Measurements from ENCODE around the gene PLEKHA5.
"Not testable (repeated sequence)": the region's sequence is repeated elsewhere in the genome, so short reads cannot be mapped to it uniquely, and the experiment has no call there.

The PLEKHA5 gene

GRCh38 chr12:19129486-19130223, at the start of gene PLEKHA5:
PLEKHA5 (plus strand) TSS chr12:19129733; CDS start chr12:19129800, 67 bp downstream.
- DNase-seq (ENCODE audit: low read depth): peak; percentile 26

- DNase-seq (ENCODE audit: low read depth): no peak
These were observed 48.6 kb upstream of the PLEKHA5 start for GRCh38 chr12:19080918-19081317.

GRCh38 chr12:19082365-19082911, 47.1 kb upstream of the PLEKHA5 start:
- DNase-seq (ENCODE audit: low read depth): no peak

GRCh38 chr12:19084547-19084946, 45.0 kb upstream of the PLEKHA5 start:
- no peak for DNase-seq (ENCODE audit: low read depth)

- no peak for DNase-seq (ENCODE audit: low read depth)
These were observed 44.4 kb upstream of the PLEKHA5 start for GRCh38 chr12:19085090-19085489.

GRCh38 chr12:19088606-19089005, 40.9 kb upstream of the PLEKHA5 start:
- DNase-seq (ENCODE audit: low read depth): no peak

GRCh38 chr12:19092482-19092881, 37.1 kb upstream of the PLEKHA5 start:
- not testable (repeated sequence) for DNase-seq (ENCODE audit: low read depth)

GRCh38 chr12:19093218-19093617, 36.3 kb upstream of the PLEKHA5 start:
- no peak for DNase-seq (ENCODE audit: low read depth)

GRCh38 chr12:19095331-19095730, 34.2 kb upstream of the PLEKHA5 start:
- DNase-seq (ENCODE audit: low read depth): no peak

- no peak for DNase-seq (ENCODE audit: low read depth)
These were observed 33.6 kb upstream of the PLEKHA5 start for GRCh38 chr12:19095756-19096480.

- DNase-seq (ENCODE audit: low read depth): no peak
These were observed 24.1 kb upstream of the PLEKHA5 start for GRCh38 chr12:19105463-19105862.

- no peak for DNase-seq (ENCODE audit: low read depth)
These were observed 21.8 kb upstream of the PLEKHA5 start for GRCh38 chr12:19107750-19108149.

GRCh38 chr12:19110221-19110940, 19.2 kb upstream of the PLEKHA5 start:
- DNase-seq (ENCODE audit: low read depth): no peak

- no peak for DNase-seq (ENCODE audit: low read depth)
These were observed 16.1 kb upstream of the PLEKHA5 start for GRCh38 chr12:19113464-19113863.

GRCh38 chr12:19115285-19115684, 14.2 kb upstream of the PLEKHA5 start:
- DNase-seq (ENCODE audit: low read depth): no peak

- DNase-seq (ENCODE audit: low read depth): no peak
These were observed 10.1 kb upstream of the PLEKHA5 start for GRCh38 chr12:19119440-19119839.

GRCh38 chr12:19120795-19121194, 8.7 kb upstream of the PLEKHA5 start:
- DNase-seq (ENCODE audit: low read depth): no peak

- no peak for DNase-seq (ENCODE audit: low read depth)
These were observed 8.0 kb upstream of the PLEKHA5 start for GRCh38 chr12:19121449-19122018.

GRCh38 chr12:19125325-19125724, 4.2 kb upstream of the PLEKHA5 start:
- DNase-seq (ENCODE audit: low read depth): no peak

- DNase-seq (ENCODE audit: low read depth): no peak
These were observed 2.3 kb upstream of the PLEKHA5 start for GRCh38 chr12:19127270-19127669.

GRCh38 chr12:19128485-19128884, 1.0 kb upstream of the PLEKHA5 start:
- DNase-seq (ENCODE audit: low read depth): no peak

- no peak for DNase-seq (ENCODE audit: low read depth)
These were observed 429 bp upstream of the PLEKHA5 start for GRCh38 chr12:19129122-19129485.

Data from stimulated activated CD8-positive, alpha-beta memory T cell treated with anti-CD3 and anti-CD28 coated beads, Interleukin-4, amount 100 ng/mL, for 24 hours (primary cell).